ENCODE measurements around the gene JPH3. TPM values are rescaled to one million over a fixed set of nuclear protein-coding genes. Genes with fewer than 3 reads are reported as not detected.

The JPH3 gene
- total RNA-seq, 1 experiment from 2014 or later, result 32.7 TPM

GRCh38 chr16:87685766-87686165 is 83.5 kb downstream of the JPH3 start:
- H2BK120ac ChIP-seq (ENCODE audit: low read depth, low read length, poor library complexity, severe bottlenecking), result no peak overlapping the region

More at GRCh38 chr16:87685766-87686165, 83.5 kb downstream of the JPH3 start:
- Histone ChIP-seq H2BK20ac (ENCODE audit: low read depth, low read length, poor library complexity, severe bottlenecking) (no peak overlapping the region), H3K14ac (ENCODE audit: insufficient read depth, low read length) (no peak overlapping the region), H2BK15ac (ENCODE audit: low read depth, low read length) (no peak overlapping the region), H3K23me2 (ENCODE audit: insufficient read length, low read depth, low read length, poor library complexity, severe bottlenecking) (no peaks in the 10 kb centered on the region), H3K79me2 (ENCODE audit: insufficient read depth, low read length) (no peaks in the 10 kb centered on the region), H4K8ac (replicated peaks; ENCODE audit: insufficient read length, low read depth, low read length) (no peak overlapping the region), H2AK5ac (ENCODE audit: insufficient read length, low read length) (no peak overlapping the region), H2BK5ac (ENCODE audit: insufficient read length, low read length) (no peak overlapping the region), H3K9ac (ENCODE audit: extremely low read depth, insufficient read length, low read length) (no peak overlapping the region), H4K5ac (ENCODE audit: insufficient read length, low read depth, low read length) (no peak overlapping the region), H4K91ac (ENCODE audit: insufficient read length, low read depth, low read length) (no peak overlapping the region), H3K4me2 (ENCODE audit: insufficient read depth, insufficient read length, low read length) (no peak overlapping the region), H3K18ac (ENCODE audit: insufficient read length, low read depth, low read length) (no peak overlapping the region), H3K27ac (ENCODE audit: insufficient read length, low read depth, low read length) (no peak overlapping the region), H3K4ac (ENCODE audit: low read depth, low read length) (no peak overlapping the region), H3K9me3 (ENCODE audit: control insufficient read depth, low read depth, low read length) (no peaks in the 10 kb centered on the region), H3K27me3 (ENCODE audit: insufficient read depth, low read length) (no peaks in the 10 kb centered on the region), H2AFZ (ENCODE audit: low read length) (no peak overlapping the region), H3K56ac (ENCODE audit: insufficient read length, low read depth, low read length) (no peak overlapping the region), H3K23ac (ENCODE audit: insufficient read length, low read depth, low read length) (no peak overlapping the region), H2BK12ac (ENCODE audit: insufficient read length, low read depth, low read length) (no peak overlapping the region), H3T11ph (ENCODE audit: low read length) (no peak overlapping the region), H4K20me1 (ENCODE audit: control insufficient read depth, insufficient read depth, insufficient read length) (no peaks in the 10 kb centered on the region), H3K4me1 (ENCODE audit: insufficient read depth, low read length) (no peaks in the 10 kb centered on the region), H3K79me1 (ENCODE audit: insufficient read depth, low read depth, low read length, poor library complexity, severe bottlenecking) (no peaks in the 10 kb centered on the region)
- Mint-ChIP-seq H3K9me3 (no peaks in the 10 kb centered on the region), H3K27me3 (ENCODE audit: low read depth) (peaks cover 3% of the 10 kb centered on the region), H3K4me1 (peaks cover 0 to 3% of the 10 kb centered on the region in 2 experiments; a peak in 1 of 4 replicates), H3K36me3 (ENCODE audit: insufficient read depth in 1 of 3, low read depth in 3 of 3) (peaks cover 2 to 8% (median 4%) of the 10 kb centered on the region in 3 experiments; a peak in 4 of 7 replicates), H3K4me3 (no peak overlapping the region), H3K27ac (no peak overlapping the region)
- DNase-seq, result no peak
- no peak for TF ChIP-seq CTCF (conservative IDR thresholded peaks at IDR 0.05)
- no CpG with 5 or more reads among the region's 13 CpGs for WGBS (ENCODE audit: extremely low coverage, insufficient read length, low lambda C conversion rate)

All from H9 (cell line).